HFFc6 (cell line): ENCODE results near the gene CHAF1A. TPM values are rescaled to one million over a fixed set of nuclear protein-coding genes. Genes with fewer than 3 reads are reported as not detected.

Experiments used
- DNase-seq: peaks from one replicate; pipeline ENCODE4 v3.0.0-alpha.2; 2018
- H3K27ac Mint-ChIP-seq: 2 replicates; pipeline ENCODE4 v1.8.0; 2020; ENCODE audit warnings: mild to moderate bottlenecking, mixed read lengths
- H3K27me3 Mint-ChIP-seq: 2 replicates; pipeline ENCODE4 v1.8.0; 2021; ENCODE audit warnings: mild to moderate bottlenecking, moderate library complexity, mixed read lengths; ENCODE audit not compliant: insufficient read depth
- H3K36me3 Mint-ChIP-seq: 2 replicates; pipeline ENCODE4 v1.8.0; 2021; ENCODE audit warnings: low read depth, mixed read lengths
- H3K4me1 Mint-ChIP-seq: 2 replicates; pipeline ENCODE4 v1.8.0; 2020; ENCODE audit warnings: low read depth, mixed read lengths
- H3K4me3 Mint-ChIP-seq: 2 replicates; pipeline ENCODE4 v1.8.0; 2020; ENCODE audit warnings: mild to moderate bottlenecking, moderate library complexity, mixed read lengths
- H3K9me3 Mint-ChIP-seq: 2 replicates; pipeline ENCODE4 v1.8.0; 2020; ENCODE audit warnings: mild to moderate bottlenecking, mixed read lengths
- long read RNA-seq: library from polyadenylated mRNA; unstranded; transcript quantifications from one replicate; pipeline ENCODE4 v2.0.0, GENCODE V29; 2019
- total RNA-seq, 6 experiments: library from RNA; stranded (reverse); fragmentation: NEBNext Ultra II Directional; extraction: Animal tissue kit (Norgen Biotek cat#: 25700); gene quantifications; 2 replicates in 1 of 6; 3 replicates in 5 of 6; pipeline ENCODE4 v1.2.3, GENCODE V29; 2021
- TF ChIP-seq, protein P1 (sequence below): fragments of 200-600 bp; sonication (generic); IDR thresholded peaks from 2 replicates; pipeline ENCODE4 v1.5.0; 2021; ENCODE audit warnings: antibody characterized with exemption, mild to moderate bottlenecking

The CHAF1A gene
- 10 to 100 TPM; 18.3 to 26.3 (median 24.4) TPM for total RNA-seq
- long read RNA-seq, partial matches to known transcripts: 3 of 3 reads
- long read RNA-seq, other reads (novel, unspliced or antisense): 0 of 3 reads

- Mint-ChIP-seq H3K9me3 (no peaks in the 10 kb centered on the region), H3K27me3 (0 out of 2 replicates have a peak, but pooled peaks cover 1% of the 10 kb centered on the region), H3K4me3 (peak within 1 kb of the TSS; percentile 93), H3K4me1 (peaks cover 42% of the 10 kb centered on the region), H3K36me3 (no peaks in the 10 kb centered on the region; the same call in 1 of the 2 replicates), H3K27ac (peak within 1 kb of the TSS; percentile 93)
- peak; percentile 100 for DNase-seq
- TF ChIP-seq, protein P1, sequence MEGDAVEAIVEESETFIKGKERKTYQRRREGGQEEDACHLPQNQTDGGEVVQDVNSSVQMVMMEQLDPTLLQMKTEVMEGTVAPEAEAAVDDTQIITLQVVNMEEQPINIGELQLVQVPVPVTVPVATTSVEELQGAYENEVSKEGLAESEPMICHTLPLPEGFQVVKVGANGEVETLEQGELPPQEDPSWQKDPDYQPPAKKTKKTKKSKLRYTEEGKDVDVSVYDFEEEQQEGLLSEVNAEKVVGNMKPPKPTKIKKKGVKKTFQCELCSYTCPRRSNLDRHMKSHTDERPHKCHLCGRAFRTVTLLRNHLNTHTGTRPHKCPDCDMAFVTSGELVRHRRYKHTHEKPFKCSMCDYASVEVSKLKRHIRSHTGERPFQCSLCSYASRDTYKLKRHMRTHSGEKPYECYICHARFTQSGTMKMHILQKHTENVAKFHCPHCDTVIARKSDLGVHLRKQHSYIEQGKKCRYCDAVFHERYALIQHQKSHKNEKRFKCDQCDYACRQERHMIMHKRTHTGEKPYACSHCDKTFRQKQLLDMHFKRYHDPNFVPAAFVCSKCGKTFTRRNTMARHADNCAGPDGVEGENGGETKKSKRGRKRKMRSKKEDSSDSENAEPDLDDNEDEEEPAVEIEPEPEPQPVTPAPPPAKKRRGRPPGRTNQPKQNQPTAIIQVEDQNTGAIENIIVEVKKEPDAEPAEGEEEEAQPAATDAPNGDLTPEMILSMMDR: no peak
Measured at GRCh38 chr19:4402171-4403004, at the start of gene CHAF1A. Gene CHAF1A, plus strand, starts transcription at chr19:4402640. Its CDS starts 123 bp downstream, at chr19:4402763.

GRCh38 chr19:4352701-4353121 is 49.7 kb upstream of the CHAF1A start:
- Mint-ChIP-seq H3K27me3 (peaks cover 3% of the 10 kb centered on the region), H3K27ac (peak overlapping the region; percentile 31; the same call in 1 of the 2 replicates), H3K36me3 (no peaks in the 10 kb centered on the region), H3K4me1 (no peaks in the 10 kb centered on the region), H3K4me3 (no peak overlapping the region; the same call in 1 of the 2 replicates), H3K9me3 (no peaks in the 10 kb centered on the region)
- DNase-seq: peak; percentile 56
- TF ChIP-seq, protein P1: peak; percentile 96

DNA sequence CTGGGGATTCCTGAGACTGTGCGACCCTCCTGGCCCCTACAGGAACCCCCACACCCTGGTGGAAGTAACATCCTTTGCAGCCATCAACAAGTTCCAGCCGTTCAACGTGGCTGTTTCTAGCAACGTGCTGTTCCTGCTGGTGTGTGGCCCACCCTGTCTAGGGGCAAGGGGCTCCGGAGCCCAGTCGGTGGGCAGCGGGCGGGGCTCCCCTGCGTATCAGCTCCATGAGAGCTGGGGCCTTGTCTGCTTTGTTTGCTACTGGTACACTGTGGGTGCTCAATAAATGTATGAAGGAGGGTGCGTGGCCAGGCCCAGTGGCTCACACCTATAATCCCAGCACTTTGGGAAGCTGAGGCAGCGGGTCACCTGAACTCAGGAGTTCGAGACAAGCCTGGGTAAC is 48.2 kb upstream of the CHAF1A start:
- Mint-ChIP-seq H3K9me3 (no peaks in the 10 kb centered on the region), H3K4me1 (no peaks in the 10 kb centered on the region), H3K4me3 (no peak overlapping the region), H3K27me3 (peaks cover 3% of the 10 kb centered on the region), H3K27ac (no peak overlapping the region; the same call in 1 of the 2 replicates), H3K36me3 (no peaks in the 10 kb centered on the region)
- no peak for DNase-seq
- TF ChIP-seq, protein P1: no peak

DNA sequence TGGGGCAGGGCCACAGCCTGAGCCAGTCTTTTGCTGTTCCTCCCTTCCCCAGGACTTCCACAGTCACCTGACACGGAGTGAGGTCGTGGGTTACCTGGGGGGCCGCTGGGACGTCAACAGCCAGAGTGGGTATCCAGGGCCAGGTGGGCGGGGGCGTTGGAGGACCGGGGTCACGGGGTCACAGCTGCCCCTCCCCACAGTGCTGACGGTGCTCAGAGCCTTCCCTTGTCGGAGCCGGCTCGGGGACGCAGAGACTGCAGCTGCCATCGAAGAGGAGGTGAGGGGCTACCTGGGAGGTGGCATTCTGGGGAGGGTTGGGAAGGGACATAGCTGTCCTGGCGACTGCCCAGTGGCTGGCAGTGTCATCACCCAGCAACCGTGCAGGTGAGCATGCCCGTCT is 47.5 kb upstream of the CHAF1A start:
- Mint-ChIP-seq H3K9me3 (no peaks in the 10 kb centered on the region), H3K27me3 (peaks cover 3% of the 10 kb centered on the region), H3K4me3 (no peak overlapping the region), H3K4me1 (no peaks in the 10 kb centered on the region), H3K36me3 (no peaks in the 10 kb centered on the region), H3K27ac (no peak overlapping the region)
- TF ChIP-seq, protein P1: no peak
- DNase-seq: no peak

- Mint-ChIP-seq H3K9me3 (no peaks in the 10 kb centered on the region), H3K27ac (no peak overlapping the region; the same call in 1 of the 2 replicates), H3K36me3 (no peaks in the 10 kb centered on the region), H3K4me1 (no peaks in the 10 kb centered on the region), H3K27me3 (peaks cover 7% of the 10 kb centered on the region), H3K4me3 (no peak overlapping the region)
- TF ChIP-seq, protein P1: no peak
- DNase-seq: no peak
Measured at GRCh38 chr19:4357095-4357797, 45.2 kb upstream of the CHAF1A start.
